ENCODE measurements around the gene NR4A3. TPM values are rescaled to one million over a fixed set of nuclear protein-coding genes. Genes with fewer than 3 reads are reported as not detected.

NR4A3 gene
- polyA plus RNA-seq, 1 experiment, result 0.14 TPM

DNA sequence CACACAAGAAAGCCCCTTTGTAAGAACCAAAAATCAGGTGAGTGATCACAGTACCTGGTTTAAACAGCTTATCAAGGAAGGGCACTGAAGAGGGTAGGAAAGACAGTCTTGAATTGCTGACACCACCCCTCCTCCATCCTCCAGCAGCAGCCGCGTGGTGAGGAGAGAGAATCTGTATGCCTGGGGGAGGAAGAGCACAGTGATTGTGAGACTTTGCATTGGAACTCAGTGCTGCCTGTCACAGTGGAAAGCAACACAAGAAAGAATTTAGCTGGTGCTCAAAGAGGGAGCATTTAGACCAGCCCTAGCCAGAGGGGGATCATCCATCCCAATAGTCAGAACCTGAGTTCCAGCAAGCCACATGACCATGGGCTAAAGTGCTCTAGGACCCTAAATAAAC lies 73.1 kb downstream of the NR4A3 start:
- ChIA-PET POLR2A (no interaction called here), CTCF (no interaction called here)
- Histone ChIP-seq H3K27ac (ENCODE audit: low read depth, low read length) (no peak overlapping the region), H3K4me3 (ENCODE audit: low read depth, low read length) (no peak overlapping the region), H3K9me3 (ENCODE audit: control insufficient read depth, insufficient read depth, low read length) (no peaks in the 10 kb centered on the region), H3K27me3 (ENCODE audit: control insufficient read depth, insufficient read depth, low read length) (peaks cover 41% of the 10 kb centered on the region)
- no peak for DNase-seq (ENCODE audit: low read depth, low spot score)
- TF ChIP-seq CTCF (IDR thresholded peaks at IDR 0.05; ENCODE audit: low read depth, low read length), result no peak

- Histone ChIP-seq H3K9me3 (ENCODE audit: control insufficient read depth, insufficient read depth, low read length) (no peaks in the 10 kb centered on the region), H3K4me3 (ENCODE audit: low read depth, low read length) (no peak overlapping the region), H3K27ac (ENCODE audit: low read depth, low read length) (no peak overlapping the region), H3K27me3 (ENCODE audit: control insufficient read depth, insufficient read depth, low read length) (peaks cover 40% of the 10 kb centered on the region)
- TF ChIP-seq CTCF (IDR thresholded peaks at IDR 0.05; ENCODE audit: low read depth, low read length), result no peak
- no peak for DNase-seq (ENCODE audit: low read depth, low spot score)
- ChIA-PET POLR2A (no interaction called here), CTCF (no interaction called here)
These were observed 73.8 kb downstream of the NR4A3 start for GRCh38 chr9:99895510-99895909.

DNA sequence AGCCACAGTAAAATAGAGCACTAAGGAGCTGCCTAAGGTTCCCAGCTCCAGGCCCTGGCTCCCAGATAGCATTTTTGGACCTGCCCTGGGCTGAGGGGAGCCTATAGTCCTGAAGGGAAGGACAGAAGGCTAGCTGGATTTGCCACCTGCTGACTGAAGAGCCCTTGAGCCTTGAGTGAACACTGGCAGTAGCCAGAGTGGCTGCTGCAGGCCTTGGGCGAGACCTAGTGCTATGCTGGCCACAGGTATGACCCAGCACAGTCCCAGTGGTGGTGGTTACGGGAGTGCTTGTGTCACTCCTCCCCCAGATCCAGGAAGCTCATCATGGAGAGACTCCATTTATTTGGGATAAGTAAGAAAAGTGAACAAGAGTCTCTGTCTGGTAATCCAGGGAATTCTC lies 74.4 kb downstream of the NR4A3 start:
- ChIA-PET CTCF (interaction anchor here (0.5 to 0.6 kb wide), 2 partner anchors 90 to 457 kb away, joined by 3 to 7 read pairs; partner anchors contain the start of gene TEX10), POLR2A (no interaction called here)
- Histone ChIP-seq H3K4me3 (ENCODE audit: low read depth, low read length) (no peak overlapping the region), H3K9me3 (ENCODE audit: control insufficient read depth, insufficient read depth, low read length) (no peaks in the 10 kb centered on the region), H3K27me3 (ENCODE audit: control insufficient read depth, insufficient read depth, low read length) (peaks cover 41% of the 10 kb centered on the region), H3K27ac (ENCODE audit: low read depth, low read length) (no peak overlapping the region)
- no peak for TF ChIP-seq CTCF (IDR thresholded peaks at IDR 0.05; ENCODE audit: low read depth, low read length)
- DNase-seq (ENCODE audit: low read depth, low spot score), result no peak

DNA sequence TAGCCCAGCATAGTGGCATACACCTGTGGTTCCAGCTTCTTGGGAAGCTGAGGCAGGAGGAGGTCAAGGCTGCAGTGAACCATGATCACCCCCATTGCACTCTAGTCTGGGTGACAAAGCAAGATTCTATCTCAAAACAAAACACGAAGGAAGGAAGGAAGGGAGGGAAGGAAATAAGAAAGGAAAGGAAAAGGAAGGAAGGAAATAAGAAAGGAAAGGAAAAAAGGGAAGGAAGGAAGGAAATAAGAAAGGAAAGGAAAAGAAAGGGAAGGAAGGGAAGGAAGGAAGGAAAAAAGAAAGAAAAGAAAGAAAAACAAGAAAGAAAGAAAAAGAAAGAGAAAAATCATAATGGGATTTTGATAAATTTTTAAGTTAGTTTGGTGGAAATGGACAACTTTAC lies 81.7 kb downstream of the NR4A3 start:
- H3K27ac ChIP-seq (ENCODE audit: low read depth, low read length), result no peak overlapping the region
- ChIA-PET POLR2A (no interaction called here), CTCF (no interaction called here)
- peaks cover 12% of the 10 kb centered on the region for H3K27me3 ChIP-seq (ENCODE audit: control insufficient read depth, insufficient read depth, low read length)
- no peaks in the 10 kb centered on the region; the same call in 1 of the 2 replicates for H3K9me3 ChIP-seq (ENCODE audit: control insufficient read depth, insufficient read depth, low read length)
- no peak overlapping the region for H3K4me3 ChIP-seq (ENCODE audit: low read depth, low read length)
- no peak for DNase-seq (ENCODE audit: low read depth, low spot score)
- TF ChIP-seq CTCF (IDR thresholded peaks at IDR 0.05; ENCODE audit: low read depth, low read length), result no peak

GRCh38 chr9:99905833-99906402 lies 84.2 kb downstream of the NR4A3 start:
- TF ChIP-seq CTCF (IDR thresholded peaks at IDR 0.05; ENCODE audit: low read depth, low read length), result no peak
- H3K9me3 ChIP-seq (ENCODE audit: control insufficient read depth, insufficient read depth, low read length), result no peaks in the 10 kb centered on the region; the same call in 1 of the 2 replicates
- DNase-seq (ENCODE audit: low read depth, low spot score), result no peak
- POLR2A ChIA-PET, result no interaction called here
- H3K27ac ChIP-seq (ENCODE audit: low read depth, low read length), result no peak overlapping the region
- peaks cover 8% of the 10 kb centered on the region for H3K27me3 ChIP-seq (ENCODE audit: control insufficient read depth, insufficient read depth, low read length)
- CTCF ChIA-PET, result interaction anchor here (1.2 to 1.6 kb wide), 2 partner anchors 9 to 42 kb away, joined by 3 read pairs; no protein-coding TSS in a partner anchor
- H3K4me3 ChIP-seq (ENCODE audit: low read depth, low read length), result peak overlapping the region; percentile 92
